HG03521 (cell line): ENCODE measurements around the gene BBLN.
"Not testable (repeated sequence)": the region's sequence is repeated elsewhere in the genome, so short reads cannot be mapped to it uniquely, and the experiment has no call there.

Source experiments
- ATAC-seq: cut with Tn5 transposase; IDR thresholded peaks from one replicate; pipeline ENCODE4 v1.9.1; 2021; ENCODE audit warnings: mild to moderate bottlenecking, moderate library complexity; ENCODE audit not compliant: unreplicated experiment

The BBLN gene

DNA sequence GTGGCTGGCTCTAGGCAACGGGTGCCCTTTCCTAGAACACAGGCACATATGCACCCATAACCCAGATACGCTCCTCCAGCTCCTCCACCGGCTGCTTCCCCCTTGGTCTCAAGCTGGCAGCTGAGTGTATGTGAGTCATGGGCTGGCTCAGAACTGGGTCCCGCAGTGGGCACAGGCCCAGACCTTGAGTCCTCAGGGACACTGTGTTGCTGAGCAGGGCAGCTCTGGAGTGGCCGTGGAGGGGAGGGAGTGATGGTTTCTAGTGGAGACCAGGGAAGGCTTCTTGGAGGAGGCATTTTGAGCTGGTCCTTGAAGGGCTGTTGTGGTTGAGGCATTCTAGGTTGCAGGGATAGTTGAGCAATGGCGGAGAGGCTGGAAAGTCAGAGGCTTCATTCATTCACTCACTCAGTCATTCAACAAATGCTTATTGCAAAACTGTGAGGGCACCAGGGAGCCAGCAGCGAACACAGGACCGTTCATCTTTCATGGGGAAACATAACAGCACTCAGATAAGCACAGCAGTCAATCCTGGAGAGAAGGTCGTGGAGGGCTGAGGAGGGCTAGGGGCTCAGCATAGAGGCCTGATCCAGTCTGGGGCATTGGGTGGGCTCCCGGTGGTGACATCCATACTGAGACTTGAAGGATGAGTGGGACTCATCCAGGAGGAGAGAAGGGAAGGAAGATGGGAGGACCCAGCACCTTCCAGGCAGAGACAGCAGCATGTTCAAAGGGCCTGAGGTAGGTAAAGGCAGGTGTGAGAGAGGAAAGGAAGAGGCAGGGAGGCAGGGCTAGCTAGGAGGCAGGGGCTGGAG is 2.4 kb downstream of the BBLN start:
- no peak for ATAC-seq

DNA sequence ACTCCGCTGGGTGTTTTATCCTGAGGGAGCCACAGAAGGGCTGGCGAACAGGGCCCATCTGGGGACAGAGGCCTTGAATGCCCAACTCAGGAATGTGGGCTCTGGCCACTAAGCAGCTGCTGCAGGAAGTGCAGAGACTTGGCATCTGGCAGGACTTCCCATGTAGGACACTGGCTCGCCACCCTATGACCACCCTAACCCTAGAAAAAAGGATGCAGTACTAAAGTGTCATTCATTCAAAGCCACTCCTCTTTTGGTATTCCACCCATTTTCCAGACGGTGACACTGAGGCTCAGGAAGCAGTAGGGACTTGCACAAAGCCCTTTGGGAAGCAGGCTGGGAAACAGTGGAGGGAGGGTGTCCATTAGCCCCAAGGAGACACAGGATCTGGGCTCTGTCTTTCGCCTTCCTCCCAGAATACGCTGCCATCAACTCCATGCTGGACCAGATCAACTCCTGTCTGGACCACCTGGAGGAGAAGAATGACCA is 3.0 kb downstream of the BBLN start:
- no peak for ATAC-seq

DNA sequence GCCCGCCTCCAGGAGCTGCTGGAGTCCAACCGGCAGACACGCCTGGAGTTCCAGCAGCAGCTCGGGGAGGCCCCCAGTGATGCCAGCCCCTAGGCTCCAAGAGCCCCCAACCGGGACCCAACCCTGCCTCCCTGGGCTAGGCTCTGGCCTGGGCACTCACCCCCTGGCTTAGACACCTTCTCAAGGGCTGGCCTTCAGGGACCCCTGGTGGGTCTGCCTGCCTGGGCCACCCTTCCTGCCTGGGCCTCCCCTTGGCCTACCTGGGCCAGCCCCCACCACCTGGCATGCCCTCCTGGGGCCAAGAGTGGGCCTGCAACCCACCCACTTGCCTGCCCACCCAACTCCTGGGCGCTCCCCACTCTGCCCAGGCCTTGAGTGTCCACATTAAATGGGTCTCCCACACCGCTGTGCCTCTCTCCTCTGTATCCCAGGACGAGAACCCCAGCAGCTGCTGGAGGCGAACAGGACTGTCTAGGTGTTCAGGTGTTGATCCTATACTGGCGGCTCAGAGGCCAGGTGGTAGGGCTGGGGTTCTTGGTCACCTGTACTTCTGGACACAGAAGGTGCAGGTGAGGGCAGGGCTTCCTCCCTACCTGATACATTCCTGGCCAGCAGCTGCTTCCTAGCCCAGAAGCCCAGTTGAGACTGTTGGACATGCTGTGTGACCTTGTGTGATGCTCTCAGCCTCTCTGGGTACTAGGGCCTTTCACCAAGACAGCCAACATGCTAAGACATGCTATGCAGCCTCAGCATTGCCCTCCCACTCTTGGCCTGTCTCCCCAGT is 3.6 kb downstream of the BBLN start:
- ATAC-seq = no peak

DNA sequence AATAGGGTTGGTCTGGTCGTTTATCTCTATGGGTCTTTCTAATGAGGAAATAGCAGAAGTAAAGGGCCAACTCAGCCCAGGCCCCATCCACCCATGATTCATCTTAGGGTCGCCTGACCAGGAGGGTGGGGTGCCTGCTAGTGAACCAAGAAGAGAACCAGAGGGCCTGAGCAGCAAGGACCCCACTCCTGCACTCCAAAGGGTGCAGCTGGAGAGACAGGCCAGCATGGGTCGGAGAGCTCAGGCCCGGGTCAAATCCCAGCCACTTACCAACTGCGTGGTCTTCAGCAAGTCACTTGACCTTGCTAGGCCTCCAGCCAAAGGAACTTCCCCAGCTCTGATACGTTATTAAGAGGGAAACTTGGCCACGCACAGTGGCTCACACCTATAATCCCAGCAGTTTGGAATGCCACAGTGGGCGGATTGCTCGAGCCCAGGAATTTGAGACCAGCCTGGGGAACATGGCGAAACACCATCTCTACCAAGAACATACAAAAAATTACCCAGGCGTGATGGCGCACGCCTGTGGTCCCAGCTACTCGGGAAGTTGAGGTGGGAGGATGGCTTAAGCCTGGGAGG is 4.3 kb downstream of the BBLN start:
- no peak for ATAC-seq

DNA sequence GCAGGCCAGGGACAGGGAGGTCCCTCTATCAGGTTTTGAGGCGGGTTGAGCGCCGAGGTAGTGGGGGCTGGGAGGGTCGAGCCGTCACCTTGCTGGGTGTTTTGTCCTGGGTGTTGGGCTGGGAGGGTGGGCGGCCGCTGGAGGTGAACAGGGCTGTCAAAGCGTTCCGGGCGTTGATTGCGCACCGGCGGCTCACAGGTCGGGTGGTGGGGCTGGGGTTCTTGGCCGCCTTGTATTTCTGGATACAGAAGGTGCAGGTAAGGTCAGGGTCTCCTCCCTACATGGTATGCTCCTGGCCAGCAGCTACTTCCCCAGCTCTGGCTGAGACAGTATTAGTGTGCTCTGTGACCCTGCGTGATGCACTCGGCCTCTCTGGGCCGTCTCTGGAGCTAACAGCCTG is 6.1 kb downstream of the BBLN start:
- ATAC-seq = no peak

DNA sequence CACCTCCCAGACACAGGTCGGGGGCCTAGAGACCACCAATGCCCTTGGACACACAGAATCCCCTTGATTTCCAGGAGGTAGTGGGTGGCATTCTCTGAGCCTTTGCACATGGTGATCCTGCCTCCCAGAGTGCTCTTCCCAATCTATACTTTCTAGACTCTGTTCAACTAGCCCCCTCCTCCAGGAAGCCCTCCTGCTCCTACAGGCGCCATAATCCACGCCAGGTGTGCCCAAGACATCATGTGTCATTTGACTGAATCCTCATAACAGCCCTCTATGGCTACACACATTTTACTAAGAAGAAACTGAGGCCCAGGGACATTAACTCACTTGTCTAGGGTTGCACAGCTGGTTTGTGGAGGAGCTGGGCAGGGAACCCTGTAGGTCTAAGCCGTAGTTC is 7.1 kb downstream of the BBLN start:
- ATAC-seq = no peak

DNA sequence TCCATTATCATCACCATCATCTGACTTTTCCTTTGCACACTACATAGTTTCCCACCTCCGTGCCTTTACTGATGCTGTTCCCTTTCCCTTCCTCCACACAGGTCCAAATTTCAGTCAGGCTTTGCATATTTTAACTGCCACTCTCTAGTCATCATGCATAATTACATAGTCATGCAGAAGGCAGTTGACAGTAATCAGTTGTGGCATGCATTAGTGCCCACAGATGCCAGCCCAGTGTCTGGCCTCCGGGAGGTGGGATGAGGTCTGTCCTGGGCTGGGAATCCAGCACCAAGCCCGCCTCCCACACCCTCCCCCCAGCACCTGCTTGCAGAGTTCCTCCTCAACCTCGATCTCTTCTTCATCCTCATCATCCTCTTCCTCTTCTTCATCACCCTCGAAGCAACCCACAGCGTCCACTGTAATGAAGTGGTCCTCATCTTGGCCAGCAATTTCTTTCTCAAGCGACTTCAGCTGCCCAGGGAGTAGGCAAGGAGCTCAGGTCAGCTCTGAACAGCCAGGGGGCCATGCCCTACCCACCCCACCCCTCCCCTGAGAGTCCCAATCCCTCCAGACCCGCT is 8.8 kb downstream of the BBLN start:
- ATAC-seq = no peak

DNA sequence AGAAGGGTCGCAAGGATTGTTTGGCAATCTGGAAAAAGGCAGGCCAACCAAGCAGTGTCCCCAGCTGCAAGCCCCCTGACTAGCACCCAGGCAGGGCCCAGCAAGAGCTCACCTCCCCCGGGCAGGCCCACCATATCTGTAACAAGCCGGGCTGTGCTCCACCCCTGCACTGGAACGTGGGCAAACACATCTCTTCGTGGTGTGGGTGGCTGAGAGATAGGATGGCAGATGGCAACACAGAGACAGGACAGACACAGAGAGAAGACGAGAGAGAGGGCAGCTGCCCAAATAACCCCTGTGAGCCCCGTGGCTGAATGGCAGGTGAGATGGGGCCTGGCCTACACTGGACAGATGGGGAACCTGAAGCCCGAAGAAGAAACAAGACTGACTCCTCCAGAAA is 9.4 kb downstream of the BBLN start:
- no peak for ATAC-seq

DNA sequence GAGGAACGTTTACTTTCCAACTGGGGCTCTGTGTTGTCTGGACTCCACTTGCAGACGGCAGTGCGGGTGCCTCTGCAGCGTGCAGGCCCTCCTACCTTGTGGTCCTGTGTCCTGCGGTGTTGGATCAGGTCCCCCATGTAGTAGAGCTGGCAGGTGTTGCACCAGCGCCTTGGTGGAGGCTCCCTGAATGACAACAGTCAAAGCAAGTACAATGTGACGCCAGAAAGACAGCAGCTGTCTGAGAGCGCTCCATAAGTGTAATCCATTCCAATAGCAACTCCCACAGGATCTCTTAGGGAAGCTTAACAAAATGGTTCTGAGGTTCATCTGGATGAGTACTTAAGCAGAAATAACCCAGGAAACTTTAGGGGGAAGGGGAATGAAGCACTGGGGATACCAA is 9.9 kb downstream of the BBLN start:
- no peak for ATAC-seq

DNA sequence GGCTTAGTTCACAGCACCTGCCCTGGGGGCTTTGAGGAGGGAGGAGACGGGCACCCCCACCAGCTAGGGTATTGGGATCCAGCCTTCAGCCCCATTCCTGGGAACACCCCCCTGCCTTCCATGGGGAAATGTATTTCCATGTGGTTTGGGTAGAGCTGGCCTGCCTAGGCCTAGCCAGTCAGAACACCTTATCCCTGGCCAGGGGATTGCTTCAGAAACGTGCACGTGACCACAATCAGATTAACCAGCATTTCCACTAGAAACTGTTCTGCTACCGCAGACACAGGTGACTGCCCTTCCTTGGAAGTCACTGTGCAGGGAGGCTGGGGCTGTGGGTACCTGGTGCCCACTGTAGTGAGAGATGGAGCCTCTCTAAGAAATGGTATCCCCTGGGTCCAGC is 14.0 kb downstream of the BBLN start:
- ATAC-seq = no peak

DNA sequence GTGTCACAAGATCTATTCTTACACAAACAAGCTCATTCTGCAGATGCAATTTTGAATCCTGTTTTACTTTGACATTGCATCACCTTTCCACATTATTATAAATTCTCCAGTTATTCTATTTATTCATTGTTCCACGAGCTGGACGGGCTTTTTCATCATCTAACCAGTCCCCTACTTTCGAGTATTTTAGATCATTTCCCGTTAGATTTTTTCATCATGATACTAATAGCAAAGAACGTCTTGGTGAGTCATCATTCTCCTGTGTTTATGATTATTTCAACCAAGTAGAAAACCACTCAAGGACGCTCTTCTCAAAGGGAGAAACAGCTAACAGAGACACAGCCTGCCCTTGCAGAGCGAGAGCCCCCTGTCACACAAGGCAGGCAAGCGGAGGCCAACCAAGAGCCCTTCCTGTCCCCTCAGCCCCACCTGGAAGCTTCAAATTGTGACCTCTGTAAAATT is 15.1 kb downstream of the BBLN start:
- no peak for ATAC-seq

DNA sequence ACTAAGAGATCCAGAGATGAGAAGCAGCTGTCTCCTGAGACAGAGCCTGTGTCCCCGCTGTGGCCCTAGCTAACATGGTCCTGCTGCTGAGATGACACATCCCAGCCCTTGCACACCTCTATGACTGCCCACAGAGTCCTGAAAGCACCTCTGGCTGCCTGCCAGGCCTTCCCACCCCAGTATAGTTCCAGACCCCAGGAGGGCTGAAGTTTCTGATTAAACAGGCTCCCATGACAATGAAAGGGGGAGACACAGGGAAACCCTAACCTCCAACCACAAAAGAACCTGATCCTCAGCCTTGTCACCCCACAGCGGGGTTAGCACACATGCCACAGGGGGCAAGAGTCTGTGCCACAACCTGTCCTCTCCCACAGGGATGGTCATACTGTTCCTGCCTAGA is 15.7 kb downstream of the BBLN start:
- no peak for ATAC-seq

DNA sequence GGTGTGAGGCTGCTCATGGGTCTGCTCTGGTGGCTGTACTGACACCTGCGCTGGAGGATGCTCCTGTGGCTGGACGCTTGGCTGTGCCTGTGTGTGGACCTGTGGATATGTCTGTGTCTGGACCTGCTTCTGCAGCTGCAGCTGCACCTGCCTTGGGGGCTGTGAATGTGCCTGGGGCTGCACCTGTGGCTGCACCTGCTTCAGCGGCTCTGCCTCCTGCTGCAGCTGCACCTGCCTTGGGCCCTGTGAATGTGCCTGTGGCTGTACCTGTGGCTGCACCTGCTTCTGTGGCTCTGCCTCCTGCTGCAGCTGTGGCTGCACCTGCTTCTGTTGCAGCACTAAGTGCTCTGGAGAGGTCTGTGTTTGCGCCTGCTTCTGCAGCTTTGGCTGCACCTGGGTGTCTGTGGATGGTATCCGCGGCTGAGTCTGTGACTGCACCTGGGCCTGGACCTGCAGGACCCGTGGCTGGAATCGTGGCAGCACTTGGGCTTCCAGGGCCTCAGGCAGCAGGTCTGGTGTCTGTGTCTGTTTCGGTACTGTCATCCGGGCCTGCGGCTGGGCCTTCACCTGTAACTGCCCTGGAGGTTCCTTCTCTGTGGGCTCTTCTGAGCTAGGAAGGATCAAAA is 18.9 kb downstream of the BBLN start:
- no peak for ATAC-seq

DNA sequence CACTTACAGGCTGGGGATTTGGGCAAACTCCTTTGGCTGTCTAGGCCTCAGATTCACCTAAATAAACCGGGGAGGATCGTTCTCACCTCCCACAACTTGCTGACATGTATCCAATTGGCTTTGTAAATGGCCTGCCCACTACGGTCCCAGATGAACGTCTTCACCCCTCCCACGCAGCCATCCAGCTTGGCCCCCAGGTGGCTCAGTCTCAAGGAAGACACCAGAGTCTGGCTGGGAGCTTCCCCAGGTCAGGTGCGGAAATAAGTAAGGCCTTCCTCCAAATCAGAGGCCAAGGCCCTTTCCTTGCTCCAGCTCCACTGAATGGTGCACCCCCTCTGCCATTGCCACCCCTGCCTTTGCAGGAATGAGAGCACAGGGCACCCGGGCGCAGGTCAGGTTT is 19.9 kb downstream of the BBLN start:
- no peak for ATAC-seq

DNA sequence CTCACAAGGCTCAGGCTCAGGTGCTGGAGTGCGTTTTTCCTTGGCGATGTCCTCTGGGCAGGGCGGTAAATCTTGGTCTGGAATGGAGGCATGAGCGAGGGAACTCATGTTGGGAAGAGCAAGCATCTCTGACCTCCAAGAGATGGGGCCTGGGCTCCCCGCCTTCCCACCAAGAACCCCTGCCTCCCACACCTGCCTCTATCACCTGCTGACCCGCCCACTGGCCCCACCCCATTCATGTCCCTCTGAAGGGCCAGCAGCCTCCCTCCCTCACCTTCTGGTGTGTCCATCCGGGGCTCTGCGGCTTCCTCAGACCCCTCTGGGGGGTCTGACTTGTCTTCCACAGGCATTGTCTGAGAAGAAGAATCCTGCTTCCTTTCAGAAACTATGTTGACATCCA is 20.4 kb downstream of the BBLN start:
- ATAC-seq = no peak

DNA sequence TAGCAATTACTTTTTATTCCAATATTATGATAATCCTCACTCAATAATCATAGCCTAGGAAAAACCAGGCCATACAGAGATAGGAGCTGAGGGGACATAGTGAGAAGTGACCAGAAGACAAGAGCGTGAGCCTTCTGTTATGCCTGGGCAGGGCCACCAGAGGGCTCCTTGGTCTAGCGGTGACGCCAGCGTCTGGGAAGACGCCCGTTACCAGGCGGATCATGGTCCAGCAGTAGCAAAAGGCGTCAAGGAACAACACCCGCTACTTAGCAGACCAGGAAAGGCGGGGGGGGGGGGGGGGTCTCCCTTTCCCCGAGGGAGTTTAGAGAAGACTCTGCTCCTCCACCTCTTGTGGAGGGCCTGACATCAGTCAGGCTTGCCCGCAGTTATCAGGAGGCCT is 21.4 kb downstream of the BBLN start:
- not testable (repeated sequence) for ATAC-seq

DNA sequence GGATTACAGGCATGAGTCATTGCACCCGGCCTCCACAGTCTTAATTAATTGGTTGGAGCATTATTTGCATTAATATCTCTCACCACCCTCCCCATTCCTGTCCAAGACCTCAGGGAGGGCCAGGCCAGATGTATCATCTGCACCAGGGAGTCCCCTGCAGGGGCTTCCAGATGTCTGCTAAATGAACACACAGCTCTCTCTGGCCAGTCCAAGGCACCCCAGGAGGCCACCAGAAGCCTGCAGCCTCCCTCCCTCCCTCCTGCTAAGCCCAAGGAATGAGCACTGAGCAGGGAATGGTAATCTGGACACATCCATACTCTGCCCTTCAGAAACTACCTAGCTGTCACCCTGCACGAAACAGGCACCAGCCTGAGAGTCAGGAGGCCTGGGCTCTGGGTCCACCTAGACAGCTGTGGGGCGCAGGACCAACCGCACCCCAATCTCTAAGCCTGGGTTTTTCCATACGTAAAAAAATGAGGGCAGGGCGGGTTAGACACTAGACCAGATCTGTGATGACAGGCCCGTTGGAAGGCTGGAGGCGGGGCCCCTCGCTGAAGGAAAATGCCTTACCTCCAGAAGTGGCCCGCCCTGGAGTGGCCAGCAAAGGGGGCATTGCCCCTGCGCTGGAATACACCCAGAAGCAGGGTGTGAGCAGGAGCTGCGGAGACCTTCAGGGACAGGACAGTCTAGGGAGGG is 23.0 kb downstream of the BBLN start:
- ATAC-seq = no peak

DNA sequence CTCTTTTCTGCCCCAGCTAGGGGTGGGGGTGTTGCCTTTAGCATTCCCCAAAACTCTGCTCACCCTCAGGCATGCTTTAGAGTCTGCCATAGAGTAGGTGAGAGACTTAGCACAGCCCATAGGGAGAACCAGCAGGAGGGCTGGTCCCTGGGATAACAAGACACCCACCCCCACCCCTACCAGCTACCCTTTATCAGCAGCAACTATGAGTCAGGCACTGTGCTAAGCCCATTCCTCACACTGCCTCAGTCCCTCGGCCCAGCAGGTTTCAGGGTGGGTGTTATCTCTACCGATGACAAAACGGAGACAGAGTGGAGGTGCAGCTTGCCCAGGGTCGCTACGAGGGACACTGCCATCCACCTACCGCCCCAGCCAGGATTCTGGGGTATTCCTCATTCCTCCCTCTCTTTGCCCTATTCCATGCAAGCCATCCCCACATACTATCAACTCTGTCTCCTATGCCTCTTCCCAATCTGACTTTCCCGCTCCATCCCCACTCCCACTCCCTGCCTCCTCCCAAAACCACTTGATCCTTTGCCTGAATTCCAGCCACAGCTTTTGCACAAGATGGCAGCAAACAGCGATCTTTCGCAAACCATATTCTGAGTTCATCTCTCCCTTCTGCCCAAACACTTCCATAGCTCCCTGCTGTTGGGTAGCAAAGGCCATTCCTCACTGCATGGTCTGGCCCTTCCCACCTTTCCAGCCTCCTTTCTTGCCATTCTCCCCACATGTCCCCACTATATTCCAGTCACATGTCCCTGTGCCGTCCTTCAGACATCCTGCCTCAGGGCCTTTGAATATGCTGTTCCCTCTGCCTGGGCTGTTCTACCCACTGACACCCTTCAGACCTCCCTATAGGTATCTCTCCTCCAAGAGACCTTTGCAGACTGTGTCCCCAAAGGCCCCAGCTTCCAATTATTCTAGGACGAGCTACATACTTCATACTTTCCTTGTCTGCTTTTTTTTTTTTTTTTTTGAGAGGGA is 26.2 kb downstream of the BBLN start:
- no peak for ATAC-seq

DNA sequence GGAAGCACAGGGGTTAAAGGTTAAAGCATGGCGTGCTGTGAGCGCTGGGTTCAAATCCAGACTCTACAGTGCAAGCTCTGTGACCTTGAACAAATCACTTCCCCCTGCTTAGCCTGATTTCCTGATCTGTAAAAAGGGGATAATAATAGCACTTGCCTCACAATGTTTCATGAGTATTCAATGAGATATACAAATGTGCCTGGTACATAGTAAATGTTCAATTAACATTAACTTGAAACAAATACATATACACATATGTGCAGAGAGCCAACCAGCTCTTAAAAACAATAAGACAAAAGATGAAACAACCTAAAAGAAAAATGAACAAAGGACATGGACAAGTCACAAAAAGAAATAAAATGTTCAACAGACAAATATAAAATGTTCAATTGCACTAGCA is 27.3 kb downstream of the BBLN start:
- ATAC-seq = no peak
